Gastrocnemius medialis (tissue), 4 donors: ENCODE data around the gene CD22.

Experiments used
- POLR2A ChIP-seq, 2 donors: fragments of 450-650 bp; IDR thresholded peaks; one replicate each; pipeline ENCODE4 v1.6.1; 2017; ENCODE audit warnings: antibody characterized with exemption in 2 of 2, mild to moderate bottlenecking in 2 of 2, moderate library complexity in 2 of 2
- TF ChIP-seq, protein P1 (sequence below), 5 experiments: fragments of 450-650 bp in 3 of 5; fragments of 200-600 bp in 2 of 5; sonication (generic) in 2 of 5; IDR thresholded peaks in 4 of 5; conservative IDR thresholded peaks in 1 of 5; 1 replicate in 4 of 5; 2 replicates in 1 of 5; pipeline ENCODE4 v1.5.1; 2016 to 2019; ENCODE audit warnings: antibody characterized with exemption in 5 of 5, mild to moderate bottlenecking in 3 of 5, moderate library complexity in 3 of 5

DNA sequence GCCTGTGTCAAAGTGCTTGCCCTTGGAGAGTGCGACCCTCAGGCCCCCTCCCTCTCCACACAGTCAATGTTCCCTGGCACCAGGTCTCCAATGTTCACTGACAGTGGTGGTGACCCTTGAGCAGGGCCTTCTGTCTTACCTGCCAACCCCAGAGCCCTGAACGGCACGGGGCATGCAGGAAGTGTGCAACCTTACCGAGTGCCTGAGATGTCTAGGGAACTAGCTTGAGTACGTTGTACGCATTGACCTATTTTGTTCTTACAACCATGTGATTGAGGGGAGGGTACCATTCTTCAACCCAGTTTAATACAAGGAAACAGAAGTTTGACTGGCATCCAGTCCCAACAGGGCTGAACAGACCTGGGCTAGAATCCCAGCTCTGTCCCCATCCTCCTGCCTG is 23.8 kb upstream of the CD22 start:
- TF ChIP-seq, protein P1, sequence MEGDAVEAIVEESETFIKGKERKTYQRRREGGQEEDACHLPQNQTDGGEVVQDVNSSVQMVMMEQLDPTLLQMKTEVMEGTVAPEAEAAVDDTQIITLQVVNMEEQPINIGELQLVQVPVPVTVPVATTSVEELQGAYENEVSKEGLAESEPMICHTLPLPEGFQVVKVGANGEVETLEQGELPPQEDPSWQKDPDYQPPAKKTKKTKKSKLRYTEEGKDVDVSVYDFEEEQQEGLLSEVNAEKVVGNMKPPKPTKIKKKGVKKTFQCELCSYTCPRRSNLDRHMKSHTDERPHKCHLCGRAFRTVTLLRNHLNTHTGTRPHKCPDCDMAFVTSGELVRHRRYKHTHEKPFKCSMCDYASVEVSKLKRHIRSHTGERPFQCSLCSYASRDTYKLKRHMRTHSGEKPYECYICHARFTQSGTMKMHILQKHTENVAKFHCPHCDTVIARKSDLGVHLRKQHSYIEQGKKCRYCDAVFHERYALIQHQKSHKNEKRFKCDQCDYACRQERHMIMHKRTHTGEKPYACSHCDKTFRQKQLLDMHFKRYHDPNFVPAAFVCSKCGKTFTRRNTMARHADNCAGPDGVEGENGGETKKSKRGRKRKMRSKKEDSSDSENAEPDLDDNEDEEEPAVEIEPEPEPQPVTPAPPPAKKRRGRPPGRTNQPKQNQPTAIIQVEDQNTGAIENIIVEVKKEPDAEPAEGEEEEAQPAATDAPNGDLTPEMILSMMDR (IDR thresholded peaks at IDR 0.05 in 4 of 5, conservative IDR thresholded peaks at IDR 0.05 in 1 of 5) = no peak
- no peak for TF ChIP-seq POLR2A (IDR thresholded peaks at IDR 0.05)
